HG02885 (cell line): Measurements from ENCODE around the gene CHD6.

Experiments used
- ATAC-seq: cut with Tn5 transposase; IDR thresholded peaks from one replicate; pipeline ENCODE4 v1.9.1; 2021; ENCODE audit warnings: mild to moderate bottlenecking; ENCODE audit not compliant: unreplicated experiment, poor library complexity

The CHD6 gene

DNA sequence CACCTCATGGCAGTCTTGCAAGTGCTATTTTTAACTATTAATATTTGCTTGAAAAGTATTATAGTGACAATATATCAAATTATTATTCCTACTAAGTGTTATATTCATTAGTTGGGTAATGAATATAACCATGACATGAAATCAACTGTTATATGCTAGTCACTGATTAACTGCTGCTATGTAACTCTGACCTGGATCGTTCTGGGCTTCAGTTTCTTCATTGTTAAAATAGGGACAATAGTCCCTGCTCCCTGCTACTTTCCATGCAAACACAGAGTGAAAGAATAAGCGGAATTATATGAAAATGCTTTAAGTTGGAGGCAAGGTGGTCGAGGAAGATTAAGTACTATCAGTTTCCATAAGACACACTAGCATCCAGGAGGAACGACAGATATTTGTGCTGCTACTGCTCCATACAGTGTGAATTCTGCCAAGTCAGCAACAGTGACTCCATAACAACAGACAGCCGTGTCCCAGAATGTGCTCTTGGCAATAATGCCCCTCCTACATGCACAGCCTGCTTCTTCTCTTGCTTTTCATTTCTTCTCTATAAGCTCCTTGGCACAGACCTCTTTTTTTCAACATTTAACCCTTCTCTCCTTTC lies 107.2 kb downstream of the CHD6 start:
- ATAC-seq, result no peak

- no peak for ATAC-seq
Measured at GRCh38 chr20:41510224-41510623, 108.0 kb downstream of the CHD6 start.

- no peak for ATAC-seq
Measured at GRCh38 chr20:41509316-41510200, 108.6 kb downstream of the CHD6 start.

GRCh38 chr20:41508335-41508734 lies 109.8 kb downstream of the CHD6 start:
- ATAC-seq, result no peak

DNA sequence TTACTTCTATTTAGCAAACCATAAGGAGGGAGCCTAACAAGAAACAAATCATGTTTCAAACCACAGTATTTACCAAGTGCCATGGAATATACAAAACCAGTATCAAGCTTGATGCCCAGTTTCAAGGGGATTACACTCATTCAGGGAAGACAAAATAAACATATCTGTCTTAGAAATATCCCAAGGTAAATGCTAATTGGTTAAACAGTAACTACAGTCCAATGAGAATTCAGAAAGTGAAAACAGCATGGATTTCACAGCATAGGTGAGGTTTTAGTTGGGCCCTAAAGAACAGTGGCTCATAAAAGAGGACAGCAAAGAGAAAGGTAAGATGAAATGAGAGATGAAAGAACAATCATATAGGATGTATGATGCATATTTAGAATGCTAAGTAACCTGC lies 110.3 kb downstream of the CHD6 start:
- ATAC-seq, result no peak

GRCh38 chr20:41507436-41507835 lies 110.7 kb downstream of the CHD6 start:
- ATAC-seq, result no peak

DNA sequence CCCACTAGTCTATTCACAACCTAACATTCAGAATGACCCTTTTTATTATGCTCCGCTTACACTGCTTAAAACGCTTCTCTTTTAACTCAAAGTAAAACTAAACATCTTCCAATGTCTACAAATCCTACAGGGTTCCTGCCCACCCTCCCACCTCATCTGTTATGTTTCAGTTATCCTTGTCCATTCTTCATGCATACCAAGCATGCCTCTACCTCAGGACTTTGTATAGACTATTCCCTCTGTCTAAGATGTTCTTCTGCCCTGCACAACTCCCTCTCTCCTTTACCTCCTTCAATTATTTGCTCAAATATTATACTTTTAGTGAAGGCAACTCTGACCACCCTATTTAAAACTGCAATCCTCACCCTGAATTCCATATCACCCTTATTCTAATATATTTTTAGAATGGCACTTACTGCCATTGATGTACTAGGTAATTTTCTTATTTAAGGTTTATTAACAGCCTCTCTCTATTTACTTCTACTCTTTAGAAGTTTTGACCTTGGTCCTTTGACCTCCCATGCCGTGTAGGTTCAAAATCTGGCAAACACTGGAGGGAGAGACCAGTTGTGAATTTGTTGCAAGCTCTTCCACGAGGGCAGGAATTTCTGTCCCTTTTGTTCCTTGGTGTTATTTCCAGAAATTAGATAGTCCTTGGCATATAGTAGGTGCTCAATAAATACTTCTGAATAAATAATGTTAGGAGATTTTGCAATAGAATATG lies 111.8 kb downstream of the CHD6 start:
- ATAC-seq, result no peak

DNA sequence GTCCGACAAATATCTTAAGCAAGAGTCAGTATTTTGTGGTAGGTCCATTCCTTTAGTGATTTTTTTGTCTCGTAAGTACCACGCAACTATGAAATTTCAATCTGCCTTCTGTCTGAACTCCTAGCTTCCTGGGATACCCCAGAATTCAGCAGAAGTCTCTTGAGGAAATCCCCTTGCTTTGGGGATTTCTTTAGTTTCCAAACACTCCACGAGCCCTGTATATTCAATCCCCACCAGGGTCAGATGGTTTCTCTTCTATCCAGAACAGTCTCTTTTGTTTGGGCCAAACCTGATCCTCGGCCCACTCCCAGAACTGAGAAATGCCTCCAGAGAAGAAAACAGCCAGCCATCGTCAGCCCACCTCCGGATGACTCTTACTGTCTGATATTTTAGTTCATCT lies 113.0 kb downstream of the CHD6 start:
- ATAC-seq, result no peak

GRCh38 chr20:41501376-41501775 lies 116.8 kb downstream of the CHD6 start:
- ATAC-seq, result no peak

DNA sequence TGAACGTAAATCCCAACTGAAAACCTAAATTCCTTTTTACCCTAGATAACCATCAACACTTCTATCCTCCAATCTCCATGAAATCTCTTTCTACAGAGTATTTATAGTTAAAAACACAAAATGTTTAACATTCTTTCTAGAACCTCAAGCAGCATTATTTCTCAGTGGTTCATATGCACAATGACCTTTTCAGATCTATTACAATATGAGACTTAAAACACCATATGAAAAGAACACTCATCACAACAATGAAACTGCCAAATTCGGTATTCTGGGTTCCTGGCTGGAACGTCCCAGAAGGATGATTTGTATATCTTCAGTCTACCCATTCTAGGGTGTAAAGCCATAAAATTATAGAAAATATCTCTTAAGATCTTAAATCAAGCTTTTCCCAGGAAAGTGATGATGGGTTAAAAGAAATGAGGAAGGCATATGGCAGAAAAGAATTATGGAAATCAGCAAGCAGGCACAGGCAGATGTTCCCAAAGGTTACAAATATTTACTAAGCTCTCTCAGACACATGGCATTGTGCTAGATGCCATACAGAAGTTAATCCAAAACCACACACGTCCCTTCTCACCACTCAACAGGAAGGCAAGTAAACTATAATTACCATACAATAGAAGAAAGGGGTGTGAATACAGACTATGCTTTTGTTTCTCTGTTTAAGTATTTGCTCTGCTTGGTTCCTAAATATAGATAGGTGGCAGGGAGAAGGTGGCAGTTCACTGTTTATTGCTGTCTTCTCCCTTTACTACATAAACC lies 118.0 kb downstream of the CHD6 start:
- no peak for ATAC-seq

DNA sequence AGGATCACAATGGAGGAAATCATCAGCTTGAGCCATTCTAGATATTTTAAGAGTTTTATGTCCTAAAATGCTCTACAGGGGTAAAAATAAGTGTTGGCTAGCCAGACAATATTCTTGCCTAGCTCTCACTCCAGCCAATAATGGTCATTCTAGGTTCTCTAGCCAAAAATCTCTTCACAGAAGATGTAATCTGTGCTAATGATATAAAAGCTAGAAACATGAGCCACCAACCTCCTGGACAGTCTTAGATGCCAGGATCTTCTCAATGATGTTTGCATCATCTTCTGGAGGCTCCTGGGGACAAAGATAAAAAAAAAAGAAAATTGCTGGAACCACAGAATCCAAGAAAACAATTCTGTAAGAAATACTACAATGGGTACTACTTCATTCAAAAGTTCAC lies 119.1 kb downstream of the CHD6 start:
- ATAC-seq, result no peak

DNA sequence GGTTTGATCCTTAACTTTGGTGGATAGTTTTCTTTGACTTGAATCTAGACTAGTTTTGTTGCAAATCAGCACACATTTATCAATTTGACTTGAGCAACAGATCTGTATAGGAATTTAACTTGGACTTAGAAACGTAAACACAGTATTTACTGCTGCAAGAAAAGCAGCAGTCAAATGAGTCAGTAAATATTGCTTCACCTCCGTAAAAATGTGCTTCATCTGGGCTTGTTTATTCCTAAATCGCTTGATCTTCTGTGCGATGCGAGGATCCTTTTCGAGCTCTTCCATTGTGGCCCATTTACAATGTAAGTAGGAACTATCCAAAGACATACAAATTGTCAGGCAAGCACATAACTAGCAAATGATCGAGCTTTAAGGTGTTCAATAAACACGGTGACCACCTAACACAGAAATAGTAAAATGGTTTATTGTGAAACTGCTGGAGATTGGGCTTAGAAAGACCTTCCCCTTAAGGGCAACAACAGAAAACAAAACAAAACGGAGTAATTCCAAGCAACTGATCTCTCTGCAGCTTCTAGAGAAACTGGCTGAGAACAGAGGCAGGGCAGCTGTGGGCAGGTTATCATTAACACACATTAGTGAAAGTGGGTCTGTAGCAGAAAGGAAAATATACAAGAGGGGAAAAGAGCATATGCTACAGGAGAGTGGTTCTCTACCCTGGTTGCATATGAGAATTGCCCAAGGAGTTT lies 120.8 kb downstream of the CHD6 start:
- ATAC-seq, result no peak

- ATAC-seq, result no peak
Measured at GRCh38 chr20:41494451-41494850, 123.7 kb downstream of the CHD6 start.

GRCh38 chr20:41483553-41483930 lies 134.6 kb downstream of the CHD6 start:
- no peak for ATAC-seq

- ATAC-seq, result no peak
Measured at GRCh38 chr20:41482647-41483552, 135.3 kb downstream of the CHD6 start.

DNA sequence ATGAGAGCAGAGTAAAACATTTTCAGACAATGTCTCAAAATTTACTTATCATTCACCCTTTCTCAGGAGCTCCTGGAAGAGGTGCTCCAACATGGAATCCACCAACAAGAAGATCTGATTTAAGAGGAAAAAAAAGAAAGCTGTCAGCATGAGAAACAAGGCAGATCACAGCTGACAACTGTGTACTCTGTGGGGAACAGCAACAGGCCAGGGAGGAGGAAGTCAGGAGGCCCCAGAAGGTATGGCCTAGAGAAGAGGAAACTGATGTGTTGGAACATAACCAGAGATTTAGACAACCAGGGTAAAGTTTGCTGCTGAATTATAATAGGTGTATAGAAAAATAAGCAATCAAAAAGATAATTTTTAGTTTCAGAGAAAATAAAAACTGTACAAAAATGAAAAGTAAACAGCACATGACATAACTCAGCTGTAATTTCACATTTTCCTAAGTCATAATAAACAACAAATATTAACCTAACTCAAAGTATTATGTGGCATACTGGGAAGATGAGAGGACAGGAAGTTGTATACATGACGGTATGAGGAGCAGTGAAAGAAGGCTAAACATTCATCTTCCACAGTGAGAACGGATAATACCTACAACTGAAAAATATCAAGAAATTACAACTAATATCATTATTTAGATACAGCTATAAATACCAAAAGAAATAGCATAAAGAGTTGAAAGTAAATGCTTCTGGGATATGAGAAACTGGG lies 138.0 kb downstream of the CHD6 start:
- no peak for ATAC-seq

GRCh38 chr20:41479113-41479512 lies 139.1 kb downstream of the CHD6 start:
- no peak for ATAC-seq

GRCh38 chr20:41478026-41478425 lies 140.2 kb downstream of the CHD6 start:
- no peak for ATAC-seq
